Spleen (tissue), 11 donors: Measurements from ENCODE around the gene CTXN1. TPM values are rescaled to one million over a fixed set of nuclear protein-coding genes. Genes with fewer than 3 reads are reported as not detected.

Source experiments
- DNase-seq: peaks from one replicate; pipeline ENCODE4 v3.0.0-alpha.2; 2020
- H3K27ac ChIP-seq, 8 donors: fragments of 200-600 bp; sonication (generic) in 7 of 8; 1 replicate in 4 of 8; 2 replicates in 4 of 8; pipeline versions ENCODE4 v1.5.0 to v1.8.0; 2016 to 2021; ENCODE audit warnings: inconsistent platforms in 4 of 8, mild to moderate bottlenecking in 4 of 8, moderate library complexity in 1 of 8
- H3K27me3 ChIP-seq, 7 donors: fragments of 200-600 bp; sonication (generic) in 6 of 7; replicated peaks in 1 of 7; 1 replicate in 4 of 7; 2 replicates in 3 of 7; pipeline versions ENCODE4 v1.5.0 to v1.8.0; 2016 to 2021; ENCODE audit warnings: inconsistent platforms in 3 of 7, mild to moderate bottlenecking in 1 of 7
- H3K36me3 ChIP-seq, 6 donors: fragments of 200-600 bp; sonication (generic) in 5 of 6; 1 replicate in 4 of 6; 2 replicates in 2 of 6; pipeline versions ENCODE4 v1.5.0 to v1.8.0; 2016 to 2021; ENCODE audit warnings: inconsistent platforms in 2 of 6
- H3K4me1 ChIP-seq, 6 donors: fragments of 200-600 bp; sonication (generic) in 5 of 6; 1 replicate in 3 of 6; 2 replicates in 3 of 6; pipeline versions ENCODE4 v1.5.0 to v1.8.0; 2016 to 2021; ENCODE audit warnings: inconsistent platforms in 3 of 6
- H3K4me3 ChIP-seq, 8 donors: fragments of 200-600 bp; sonication (generic) in 7 of 8; 1 replicate in 4 of 8; 2 replicates in 4 of 8; pipeline versions ENCODE4 v1.5.0 to v1.8.0; 2016 to 2021; ENCODE audit warnings: inconsistent platforms in 4 of 8, mild to moderate bottlenecking in 4 of 8, moderate library complexity in 2 of 8
- H3K9me3 ChIP-seq, 8 donors: fragments of 200-600 bp; sonication (generic) in 7 of 8; 1 replicate in 4 of 8; 2 replicates in 4 of 8; pipeline versions ENCODE4 v1.5.0 to v1.8.0; 2016 to 2021; ENCODE audit warnings: inconsistent platforms in 4 of 8
- CTCF ChIP-seq, 11 experiments: fragments of 200-600 bp in 7 of 11; fragments of 450-650 bp in 4 of 11; sonication (generic) in 4 of 11; IDR thresholded peaks in 8 of 11; conservative IDR thresholded peaks in 3 of 11; 1 replicate in 7 of 11; 2 replicates in 4 of 11; pipeline versions ENCODE4 v1.4.0 to v1.8.0; 2016 to 2021; ENCODE audit warnings: antibody characterized with exemption in 11 of 11, inconsistent platforms in 4 of 11, mild to moderate bottlenecking in 1 of 11
- POLR2A ChIP-seq, 3 donors: fragments of 450-650 bp; IDR thresholded peaks; one replicate each; pipeline ENCODE4 v1.5.1; 2017; ENCODE audit warnings: antibody characterized with exemption in 3 of 3, mild to moderate bottlenecking in 1 of 3
- POLR2AphosphoS5 ChIP-seq, 3 donors: sonication (generic); formaldehyde crosslinking; IDR thresholded peaks; one replicate each; pipeline ENCODE4 v1.5.1; 2017; ENCODE audit warnings: antibody characterized with exemption in 3 of 3
- WGBS, 5 donors: extraction: QIAGEN DNeasy Blood & Tissue Kit in 3 of 5; methylation state at CpG; one replicate each; pipeline versions ENCODE4 v1.1.5 to v1.1.7; 2013 to 2018; 5-methylcytosine and 5-hydroxymethylcytosine counted together
- intact Hi-C: fragments of 100-400 bp; cut with DNase I; formaldehyde crosslinking; loops from one replicate; pipeline ENCODE4 v1.15.0; 2023; ENCODE audit warnings: low total_unique reads
- polyA plus RNA-seq, 3 donors: library from polyadenylated mRNA; stranded (reverse); fragments of 200-250 nt; gene quantifications; one replicate each; pipeline ENCODE4 v1.2.1, GENCODE V29; 2013
- total RNA-seq, 7 donors: library from RNA; depleted of rRNA in 3 of 7; stranded (reverse); fragments of >200 nt in 3 of 7; fragmentation: NEBNext Ultra II Directional in 4 of 7; extraction: Animal tissue kit (Norgen Biotek cat#: 25700) in 4 of 7; gene quantifications; one replicate each; pipeline versions ENCODE4 v1.1.0 to v1.2.1, GENCODE V29; 2016 to 2021
- donor health status: healthy with polysubstance abuse.
- donor health status: DM: no; HTN: no; CAD: no; lungs with moderate emphysema.
- donor health status: DM: no; HTN: no; CAD: no.
- donor health status: Bipolar disorder and iron deficiency.
- donor health status: healthy.
- donor health status: DM: no; HTN: no; CAD: no.
- donor health status: DM: yes; HTN: yes; CAD: no.

CTXN1 gene
- total and polyA plus RNA-seq, 10 donors = 0.11 to 4.4 (median 2.0) TPM

GRCh38 chr19:7887408-7888144 lies 38.4 kb downstream of the CTXN1 start:
- Histone ChIP-seq H3K36me3 (no peaks in the 10 kb centered on the region), H3K4me1 (peaks cover 0 to 12% (median 4%) of the 10 kb centered on the region in 6 donors), H3K4me3 (no peak overlapping the region), H3K9me3 (no peaks in the 10 kb centered on the region), H3K27me3 (peaks cover 0 to 54% (median 17%) of the 10 kb centered on the region in 7 donors), H3K27ac (no peak overlapping the region)
- 65 to 79% (median 76%) methylated on average over 14 to 16 of the region's 16 CpGs for WGBS, 5 donors
- no peak for TF ChIP-seq CTCF (IDR thresholded peaks at IDR 0.05 in 8 of 11, conservative IDR thresholded peaks at IDR 0.05 in 3 of 11)
- intact Hi-C loops = no loop called here
- DNase-seq = no peak

DNA sequence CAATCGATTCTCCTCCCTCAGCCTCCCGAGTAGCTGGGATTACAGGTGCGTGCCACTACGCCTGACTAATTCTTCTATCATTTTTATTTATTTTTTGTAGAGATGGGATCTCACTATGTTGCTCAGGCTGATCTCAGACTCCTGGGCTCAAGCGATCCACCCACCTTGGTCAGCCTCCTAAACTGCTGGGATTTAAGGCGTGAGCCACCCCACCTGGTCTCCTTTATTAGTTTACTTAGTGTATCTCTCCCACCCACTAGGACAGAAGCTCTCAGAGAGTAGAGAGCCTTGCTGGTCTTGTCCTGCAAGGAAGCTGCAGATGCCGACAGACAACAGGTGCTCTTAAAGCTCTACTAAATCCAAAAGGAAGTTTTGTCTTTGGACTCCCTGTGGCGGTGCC lies 40.1 kb downstream of the CTXN1 start:
- no peaks in the 10 kb centered on the region for H3K36me3 ChIP-seq
- H3K27me3 ChIP-seq = peaks cover 0 to 45% (median 17%) of the 10 kb centered on the region in 7 donors
- H3K4me3 ChIP-seq = no peak overlapping the region
- DNase-seq = no peak
- TF ChIP-seq CTCF (IDR thresholded peaks at IDR 0.05 in 8 of 11, conservative IDR thresholded peaks at IDR 0.05 in 3 of 11) = no peak
- no peak for TF ChIP-seq POLR2AphosphoS5 (IDR thresholded peaks at IDR 0.05)
- TF ChIP-seq POLR2A (IDR thresholded peaks at IDR 0.05) = no peak
- intact Hi-C loops = no loop called here
- peaks cover 0 to 12% (median 4%) of the 10 kb centered on the region in 6 donors for H3K4me1 ChIP-seq
- 89 to 93% (median 90%) methylated on average over 8 of the region's 8 CpGs for WGBS, 5 donors
- no peak overlapping the region for H3K27ac ChIP-seq
- H3K9me3 ChIP-seq = peaks cover 0 to 4% (median 0%) of the 10 kb centered on the region in 8 donors

DNA sequence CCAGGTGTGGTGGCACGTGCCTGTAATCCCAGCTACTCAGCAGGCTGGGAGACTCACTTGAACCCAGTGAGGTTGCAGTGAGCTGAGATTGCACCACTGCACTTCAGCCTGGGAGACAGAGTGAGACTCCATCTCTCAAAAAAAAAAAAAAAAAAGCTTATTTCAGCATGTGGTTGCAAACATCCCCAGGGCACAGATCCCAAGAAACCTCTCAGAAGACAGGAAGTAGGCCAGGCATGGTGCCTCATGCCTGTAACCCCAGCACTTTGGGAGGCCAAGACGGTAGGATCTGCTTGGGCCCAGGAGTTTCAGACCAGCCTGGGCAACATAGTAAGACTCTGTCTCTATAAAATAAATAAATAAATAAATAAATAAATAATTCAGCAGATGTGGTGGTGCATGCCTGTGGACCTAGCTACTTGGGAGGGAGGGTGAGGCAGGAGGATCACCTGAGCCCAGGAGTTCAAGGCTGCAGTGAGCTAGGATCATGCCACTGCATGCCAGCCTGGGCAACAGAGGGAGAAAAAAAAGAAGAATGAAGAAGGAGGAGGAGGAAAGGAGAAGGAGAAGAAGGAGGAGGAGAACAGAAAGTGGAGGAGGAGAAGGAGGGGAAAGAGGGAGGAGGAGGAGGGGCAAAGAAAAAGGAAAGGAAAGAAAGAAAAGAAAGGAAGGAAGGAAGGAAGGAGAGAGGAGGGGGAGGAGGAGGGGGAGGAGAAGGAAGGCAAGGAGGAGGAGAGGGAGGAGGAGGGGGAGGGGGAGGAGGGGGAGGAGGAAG lies 42.0 kb downstream of the CTXN1 start:
- H3K27ac ChIP-seq = no peak overlapping the region
- no peak for DNase-seq
- H3K36me3 ChIP-seq = no peaks in the 10 kb centered on the region
- intact Hi-C loops = no loop called here
- 74 to 86% (median 80%) methylated on average over 2 of the region's 2 CpGs for WGBS, 5 donors
- peaks cover 0 to 12% (median 4%) of the 10 kb centered on the region in 6 donors for H3K4me1 ChIP-seq
- H3K9me3 ChIP-seq = peaks cover 0 to 4% (median 0%) of the 10 kb centered on the region in 8 donors
- no peak overlapping the region for H3K4me3 ChIP-seq
- H3K27me3 ChIP-seq = peaks cover 0 to 31% (median 16%) of the 10 kb centered on the region in 7 donors
- TF ChIP-seq POLR2A (IDR thresholded peaks at IDR 0.05) (no peak), CTCF (IDR thresholded peaks at IDR 0.05 in 8 of 11, conservative IDR thresholded peaks at IDR 0.05 in 3 of 11) (no peak), POLR2AphosphoS5 (IDR thresholded peaks at IDR 0.05) (no peak)

DNA sequence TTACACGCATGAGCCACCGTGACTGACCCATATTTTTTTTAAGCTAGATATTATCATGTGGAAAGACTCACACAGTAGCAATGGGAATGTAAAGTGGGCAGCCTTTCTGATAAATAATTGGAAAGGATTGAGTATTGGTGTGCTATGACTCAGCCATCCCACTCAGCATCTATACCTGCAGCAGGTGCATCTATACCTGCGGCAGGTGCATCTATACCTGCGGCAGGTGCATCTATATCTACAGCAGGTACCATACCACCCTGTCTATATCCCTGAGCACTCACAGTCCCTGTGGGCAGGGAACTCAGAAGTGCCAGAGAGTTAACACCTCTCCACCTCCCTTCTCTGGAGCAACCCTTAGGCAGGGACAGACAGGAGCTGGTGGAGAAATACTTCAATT lies 42.8 kb downstream of the CTXN1 start:
- intact Hi-C loops = no loop called here
- H3K36me3 ChIP-seq = no peaks in the 10 kb centered on the region
- H3K9me3 ChIP-seq = peaks cover 0 to 4% (median 0%) of the 10 kb centered on the region in 8 donors
- H3K27ac ChIP-seq = no peak overlapping the region
- WGBS, 5 donors = 78 to 95% (median 89%) methylated on average over 4 of the region's 4 CpGs
- H3K4me3 ChIP-seq = no peak overlapping the region
- no peak for DNase-seq
- peaks cover 0 to 22% (median 8%) of the 10 kb centered on the region in 7 donors for H3K27me3 ChIP-seq
- peaks cover 0 to 3% (median under 1%) of the 10 kb centered on the region in 6 donors for H3K4me1 ChIP-seq
- TF ChIP-seq POLR2A (IDR thresholded peaks at IDR 0.05) (no peak), CTCF (IDR thresholded peaks at IDR 0.05 in 8 of 11, conservative IDR thresholded peaks at IDR 0.05 in 3 of 11) (no peak), POLR2AphosphoS5 (IDR thresholded peaks at IDR 0.05) (no peak)
